A673 (cell line): ENCODE measurements around the gene SLC38A4.

Source experiments
- CTCF ChIP-seq: fragments of 300-800, 200-600 bp; sonication (generic); conservative IDR thresholded peaks from 2 replicates; pipeline ENCODE4 v1.5.1; 2017; ENCODE audit warnings: low read depth, mild to moderate bottlenecking, antibody characterized with exemption, low read length, moderate library complexity, mixed read lengths
- EZH2 ChIP-seq: fragments of 200-600 bp; sonication (generic); IDR thresholded peaks from 2 replicates; pipeline ENCODE4 v1.6.1; 2017; ENCODE audit warnings: borderline replicate concordance, low read depth, mild to moderate bottlenecking, mixed read lengths, antibody characterized with exemption, low read length; ENCODE audit not compliant: poor library complexity, severe bottlenecking

- TF ChIP-seq CTCF: no peak
- TF ChIP-seq EZH2: no peak
These were observed 46.3 kb upstream of the SLC38A4 start for GRCh38 chr12:46872135-46872534.
